Tibial nerve (tissue), 4 donors: ENCODE data around the gene BMP7.

ENCODE experiments used
- CTCF ChIP-seq, 5 experiments: fragments of 200-600 bp in 3 of 5; fragments of 450-650 bp in 2 of 5; sonication (generic) in 3 of 5; IDR thresholded peaks; one replicate each; pipeline ENCODE4 v1.5.1; 2016 to 2019; ENCODE audit warnings: antibody characterized with exemption in 5 of 5, mild to moderate bottlenecking in 3 of 5, moderate library complexity in 2 of 5
- EP300 ChIP-seq, 2 donors: sonication (generic); formaldehyde crosslinking; IDR thresholded peaks; one replicate each; pipeline ENCODE4 v1.6.1; 2017; ENCODE audit warnings: antibody characterized with exemption in 2 of 2, mild to moderate bottlenecking in 1 of 2
- POLR2A ChIP-seq, 2 donors: fragments of 450-650 bp; IDR thresholded peaks; one replicate each; pipeline ENCODE4 v1.6.1; 2017; ENCODE audit warnings: antibody characterized with exemption in 2 of 2, mild to moderate bottlenecking in 2 of 2, moderate library complexity in 2 of 2

GRCh38 chr20:57275334-57275733 is 8.9 kb upstream of the BMP7 start:
- TF ChIP-seq CTCF (IDR thresholded peaks at IDR 0.05) (no peak), POLR2A (IDR thresholded peaks at IDR 0.05) (no peak), EP300 (IDR thresholded peaks at IDR 0.05) (no peak)
